ENCODE results near the gene MYO6. TPM values are rescaled to one million over a fixed set of nuclear protein-coding genes. Genes with fewer than 3 reads are reported as not detected.
A peak's percentile ranks its signal among the peaks of the same experiment; 100 is the strongest.

Gene MYO6
- total RNA-seq, 1 experiment from 2014 or later: 46.9 TPM

GRCh38 chr6:75906871-75907270, 157.8 kb downstream of the MYO6 start:
- no peak for TF ChIP-seq CTCF (conservative IDR thresholded peaks at IDR 0.05)
- Histone ChIP-seq H3K18ac (ENCODE audit: insufficient read length, low read depth, low read length) (no peak overlapping the region), H2BK15ac (ENCODE audit: low read depth, low read length) (no peak overlapping the region), H3K79me2 (ENCODE audit: insufficient read depth, low read length) (no peaks in the 10 kb centered on the region), H3K9ac (ENCODE audit: extremely low read depth, insufficient read length, low read length) (no peak overlapping the region), H4K8ac (replicated peaks; ENCODE audit: insufficient read length, low read depth, low read length) (no peak overlapping the region), H3K23ac (ENCODE audit: insufficient read length, low read depth, low read length) (no peak overlapping the region), H2BK120ac (ENCODE audit: low read depth, low read length, poor library complexity, severe bottlenecking) (no peak overlapping the region), H3T11ph (ENCODE audit: low read length) (no peak overlapping the region), H3K4me1 (ENCODE audit: insufficient read depth, low read length) (no peaks in the 10 kb centered on the region), H3K4ac (ENCODE audit: low read depth, low read length) (no peak overlapping the region), H3K79me1 (ENCODE audit: insufficient read depth, low read depth, low read length, poor library complexity, severe bottlenecking) (no peaks in the 10 kb centered on the region), H2BK12ac (ENCODE audit: insufficient read length, low read depth, low read length) (no peak overlapping the region), H3K27me3 (ENCODE audit: insufficient read depth, low read length) (no peaks in the 10 kb centered on the region), H4K20me1 (ENCODE audit: control insufficient read depth, insufficient read depth, insufficient read length) (no peaks in the 10 kb centered on the region), H3K23me2 (ENCODE audit: insufficient read length, low read depth, low read length, poor library complexity, severe bottlenecking) (no peaks in the 10 kb centered on the region), H2AFZ (ENCODE audit: low read length) (no peak overlapping the region), H2AK5ac (ENCODE audit: insufficient read length, low read length) (no peak overlapping the region), H3K14ac (ENCODE audit: insufficient read depth, low read length) (no peak overlapping the region), H3K56ac (ENCODE audit: insufficient read length, low read depth, low read length) (no peak overlapping the region), H4K91ac (ENCODE audit: insufficient read length, low read depth, low read length) (no peak overlapping the region), H2BK20ac (ENCODE audit: low read depth, low read length, poor library complexity, severe bottlenecking) (no peak overlapping the region), H3K4me2 (ENCODE audit: insufficient read depth, insufficient read length, low read length) (no peak overlapping the region), H3K27ac (ENCODE audit: insufficient read length, low read depth, low read length) (no peak overlapping the region), H4K5ac (ENCODE audit: insufficient read length, low read depth, low read length) (no peak overlapping the region), H3K9me3 (ENCODE audit: control insufficient read depth, low read depth, low read length) (no peaks in the 10 kb centered on the region), H2BK5ac (ENCODE audit: insufficient read length, low read length) (no peak overlapping the region)
- WGBS (ENCODE audit: extremely low coverage, insufficient read length, low lambda C conversion rate): no CpG with 5 or more reads among the region's 3 CpGs
- Mint-ChIP-seq H3K9me3 (peaks cover 10% of the 10 kb centered on the region in 2 experiments; a peak in 4 of 5 replicates), H3K27me3 (ENCODE audit: low read depth) (no peaks in the 10 kb centered on the region), H3K4me1 (peaks cover 0 to 4% of the 10 kb centered on the region in 2 experiments; a peak in 1 of 4 replicates), H3K4me3 (no peak overlapping the region), H3K36me3 (ENCODE audit: insufficient read depth in 1 of 3, low read depth in 3 of 3) (peaks cover 10 to 24% (median 18%) of the 10 kb centered on the region in 3 experiments), H3K27ac (peak overlapping the region in 1 of 3 experiments; percentile 33; a peak in 1 of 7 replicates)
- no peak for DNase-seq

All from H9 (cell line).